Parathyroid adenoma (tissue), 2 donors: Measurements from ENCODE around the gene GRID2IP.

Experiments
- H2AFZ ChIP-seq: fragments of 300-600 bp; sonication (generic); one replicate; pipeline ENCODE4 v1.7.0; 2017; ENCODE audit warnings: antibody characterized with exemption, mild to moderate bottlenecking
- H3K27ac ChIP-seq: fragments of 300-600 bp; sonication (generic); one replicate; pipeline ENCODE4 v1.7.0; 2017
- H3K27me3 ChIP-seq: fragments of 300-600 bp; sonication (generic); one replicate; pipeline ENCODE4 v1.7.0; 2017; ENCODE audit warnings: low read length; ENCODE audit not compliant: control insufficient read depth, insufficient read depth
- H3K36me3 ChIP-seq: fragments of 300-600 bp; sonication (generic); one replicate; pipeline ENCODE4 v1.7.0; 2017; ENCODE audit warnings: low read length; ENCODE audit not compliant: control insufficient read depth, insufficient read depth
- H3K4me1 ChIP-seq: fragments of 300-600 bp; sonication (generic); one replicate; pipeline ENCODE4 v1.7.0; 2017; ENCODE audit warnings: control low read depth
- H3K4me2 ChIP-seq: fragments of 300-600 bp; sonication (generic); one replicate; pipeline ENCODE4 v1.7.0; 2017; ENCODE audit warnings: low read length
- H3K4me3 ChIP-seq: fragments of 300-600 bp; sonication (generic); one replicate; pipeline ENCODE4 v1.7.0; 2017; ENCODE audit warnings: low read depth, low read length
- H3K79me2 ChIP-seq: fragments of 300-600 bp; sonication (generic); one replicate; pipeline ENCODE4 v1.7.0; 2017; ENCODE audit warnings: control low read depth
- H3K9ac ChIP-seq: fragments of 300-600 bp; sonication (generic); one replicate; pipeline ENCODE4 v1.7.0; 2017; ENCODE audit warnings: mild to moderate bottlenecking
- H3K9me3 ChIP-seq: fragments of 300-600 bp; sonication (generic); one replicate; pipeline ENCODE4 v1.7.0; 2017; ENCODE audit warnings: low read length; ENCODE audit not compliant: control insufficient read depth
- CTCF ChIP-seq: fragments of 300-600 bp; sonication (generic); IDR thresholded peaks from one replicate; pipeline ENCODE4 v1.7.0; 2017; ENCODE audit warnings: antibody characterized with exemption, mild to moderate bottlenecking
- donor health status: primary hyperparathyroidism.

GRID2IP gene

GRCh38 chr7:6478186-6478585 is 73.1 kb downstream of the GRID2IP start:
- Histone ChIP-seq H3K4me3 (no peak overlapping the region), H3K9ac (no peak overlapping the region), H3K27me3 (no peaks in the 10 kb centered on the region), H2AFZ (no peak overlapping the region), H3K27ac (no peak overlapping the region), H3K4me2 (no peak overlapping the region), H3K4me1 (peaks cover 10% of the 10 kb centered on the region), H3K9me3 (no peaks in the 10 kb centered on the region), H3K36me3 (no peaks in the 10 kb centered on the region), H3K79me2 (peaks cover 72% of the 10 kb centered on the region)
- TF ChIP-seq CTCF, result no peak

- no peaks in the 10 kb centered on the region for H3K27me3 ChIP-seq
- H3K4me1 ChIP-seq, result peaks cover 8% of the 10 kb centered on the region
- peaks cover 70% of the 10 kb centered on the region for H3K79me2 ChIP-seq
Measured at GRCh38 chr7:6477318-6477660, 74.0 kb downstream of the GRID2IP start.

GRCh38 chr7:6476596-6477317 is 74.5 kb downstream of the GRID2IP start:
- Histone ChIP-seq H3K27ac (no peak overlapping the region), H3K4me1 (peaks cover 4% of the 10 kb centered on the region), H2AFZ (no peak overlapping the region), H3K36me3 (no peaks in the 10 kb centered on the region), H3K27me3 (no peaks in the 10 kb centered on the region), H3K4me2 (no peak overlapping the region), H3K4me3 (no peak overlapping the region), H3K9me3 (no peaks in the 10 kb centered on the region), H3K9ac (no peak overlapping the region), H3K79me2 (peaks cover 64% of the 10 kb centered on the region)
- TF ChIP-seq CTCF, result no peak

More at GRCh38 chr7:6477318-6477660, 74.0 kb downstream of the GRID2IP start:
- no peak overlapping the region for H3K4me2 ChIP-seq
- H3K4me3 ChIP-seq, result no peak overlapping the region
- H3K9me3 ChIP-seq, result no peaks in the 10 kb centered on the region
- no peak overlapping the region for H3K9ac ChIP-seq
- no peaks in the 10 kb centered on the region for H3K36me3 ChIP-seq
- H3K27ac ChIP-seq, result no peak overlapping the region
- TF ChIP-seq CTCF, result no peak
- H2AFZ ChIP-seq, result no peak overlapping the region

GRCh38 chr7:6475433-6476186 is 75.7 kb downstream of the GRID2IP start:
- TF ChIP-seq CTCF, result no peak
- no peak overlapping the region for H3K27ac ChIP-seq
- H3K4me1 ChIP-seq, result peaks cover 4% of the 10 kb centered on the region
- no peak overlapping the region for H3K9ac ChIP-seq
- H3K36me3 ChIP-seq, result no peaks in the 10 kb centered on the region
- no peak overlapping the region for H3K4me3 ChIP-seq
- peaks cover 56% of the 10 kb centered on the region for H3K79me2 ChIP-seq
- H3K4me2 ChIP-seq, result no peak overlapping the region
- H3K27me3 ChIP-seq, result no peaks in the 10 kb centered on the region
- no peaks in the 10 kb centered on the region for H3K9me3 ChIP-seq
- no peak overlapping the region for H2AFZ ChIP-seq
